HFF-Myc (cell line): ENCODE data around the gene TRIM14.
"Not testable (repeated sequence)": the region's sequence is repeated elsewhere in the genome, so short reads cannot be mapped to it uniquely, and the experiment has no call there.

Source experiments
- DNase-seq: peaks from one replicate; pipeline ENCODE4 v3.0.0-alpha.2; 2011; ENCODE audit warnings: low read depth; ENCODE audit errors: extremely low read depth
- H3K4me3 ChIP-seq: replicated peaks from 2 replicates; pipeline ENCODE4 v1.5.1; 2011; ENCODE audit warnings: low read depth, mild to moderate bottlenecking, control low read depth, low read length
- CTCF ChIP-seq: IDR thresholded peaks from 2 replicates; pipeline ENCODE4 v1.5.1; 2012; ENCODE audit warnings: mild to moderate bottlenecking, low read depth, low read length, control low read depth; ENCODE audit errors: missing control alignments

The TRIM14 gene

DNA sequence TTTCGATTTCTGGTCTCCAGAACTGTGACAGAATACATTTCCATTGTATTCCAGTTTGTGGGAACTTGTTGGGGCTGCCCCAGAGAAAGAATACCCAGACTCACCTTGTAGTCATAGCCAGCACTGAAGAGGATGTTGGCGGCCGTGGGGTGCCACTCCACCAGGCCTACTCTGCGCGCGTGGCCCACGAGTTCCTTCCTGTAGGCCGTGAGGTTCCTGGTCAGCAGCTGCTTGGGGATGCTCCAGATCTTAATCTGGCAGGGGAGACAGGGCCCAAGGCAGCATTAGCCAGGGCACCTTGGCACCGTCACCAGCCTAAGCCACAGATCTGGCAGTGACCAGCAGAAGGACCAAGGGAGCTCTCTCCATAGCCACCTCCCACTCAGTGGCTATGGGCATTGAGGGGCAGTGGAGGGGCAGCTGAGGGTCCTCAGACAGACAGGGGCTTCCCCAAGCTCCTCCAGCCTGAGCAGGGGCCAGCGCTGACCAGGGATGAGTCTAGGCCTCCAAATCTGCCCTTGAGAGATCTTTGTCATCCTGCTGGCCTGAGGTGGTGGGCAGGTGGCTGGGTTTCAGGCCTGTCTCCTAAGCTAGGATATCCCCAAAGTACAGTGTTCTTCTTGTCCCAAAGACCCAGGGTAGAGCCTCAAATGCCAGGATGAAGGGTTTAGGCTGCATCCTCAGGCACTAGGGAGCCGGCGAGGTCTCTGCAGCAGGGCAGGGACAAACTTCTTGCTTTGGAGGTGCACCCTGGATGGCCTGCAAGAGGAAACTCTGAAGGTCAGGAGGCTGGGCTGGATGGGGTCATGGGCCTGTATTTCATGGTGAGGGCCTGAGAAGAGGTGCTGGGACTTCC lies 15.9 kb upstream of the TRIM14 start:
- no peak for TF ChIP-seq CTCF
- H3K4me3 ChIP-seq: no peak overlapping the region
- DNase-seq: no peak

- no peak for DNase-seq
- H3K4me3 ChIP-seq: no peak overlapping the region
- no peak for TF ChIP-seq CTCF
Observed at GRCh38 chr9:98132806-98133631, 14.0 kb upstream of the TRIM14 start.

DNA sequence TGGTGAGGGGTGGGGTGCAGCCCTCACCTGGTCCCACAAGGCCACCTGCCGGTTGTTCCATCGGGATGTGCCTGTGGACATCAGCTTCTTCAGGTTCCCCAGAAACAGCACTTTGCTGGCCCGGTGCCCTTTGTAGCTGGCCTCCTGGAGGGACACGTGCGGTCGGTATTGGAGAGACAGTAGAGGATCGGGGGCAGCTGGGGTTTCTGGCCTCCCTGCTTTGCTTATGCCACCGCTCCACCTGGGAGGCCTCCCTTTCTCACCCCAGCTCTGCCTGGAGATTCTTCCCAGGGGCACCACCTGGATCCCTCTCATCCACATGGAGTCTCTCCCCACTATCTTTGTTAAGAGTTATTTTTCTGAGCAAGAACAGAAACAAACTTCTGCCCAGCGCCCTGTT lies 13.1 kb upstream of the TRIM14 start:
- TF ChIP-seq CTCF: no peak
- no peak overlapping the region for H3K4me3 ChIP-seq
- no peak for DNase-seq

- TF ChIP-seq CTCF: no peak
- no peak for DNase-seq
- no peak overlapping the region for H3K4me3 ChIP-seq
Observed at GRCh38 chr9:98130576-98131228, 11.7 kb upstream of the TRIM14 start.

DNA sequence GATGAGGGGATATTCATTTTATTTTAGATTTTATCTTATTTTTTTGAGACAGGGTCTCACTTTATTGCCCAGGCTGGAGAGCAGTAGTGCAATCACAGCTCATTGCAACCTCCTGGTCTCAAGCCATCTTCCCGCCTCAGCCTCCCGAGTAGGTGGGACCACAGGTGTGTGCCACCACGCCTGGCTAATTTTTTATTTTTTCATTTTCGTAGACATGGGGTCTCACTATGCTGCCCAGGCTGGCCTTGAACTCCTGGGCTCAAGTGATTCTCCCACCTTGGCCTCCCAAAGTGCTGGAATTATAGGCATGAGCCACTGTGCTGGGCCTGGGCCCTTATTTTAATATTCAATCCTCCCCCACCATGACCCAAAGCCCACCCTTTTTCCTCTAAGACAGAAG lies 11.0 kb upstream of the TRIM14 start:
- not testable (repeated sequence) for H3K4me3 ChIP-seq, DNase-seq

- DNase-seq: no peak
- no peak for TF ChIP-seq CTCF
- no peak overlapping the region for H3K4me3 ChIP-seq
Observed at GRCh38 chr9:98129451-98129881, 10.4 kb upstream of the TRIM14 start.

DNA sequence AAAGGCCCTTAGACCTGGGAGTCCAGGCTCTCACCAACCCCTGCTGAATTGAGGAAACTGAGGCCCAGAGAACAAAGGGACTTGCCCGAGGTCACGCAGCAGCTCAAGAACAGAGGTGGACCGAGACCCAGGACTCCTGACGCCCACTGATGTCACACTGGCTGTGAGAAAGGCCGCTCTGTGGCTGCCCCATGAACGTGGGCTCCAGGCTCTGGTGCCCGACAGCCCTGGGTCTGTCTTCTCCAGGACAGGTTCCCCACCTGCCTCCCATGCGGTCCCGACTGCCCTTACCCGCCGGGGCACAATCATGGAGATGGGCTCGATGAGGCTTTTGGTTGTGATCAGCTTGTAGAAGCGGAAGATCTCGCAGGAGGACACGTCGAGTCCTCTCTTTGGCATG lies 9.3 kb upstream of the TRIM14 start:
- no peak for TF ChIP-seq CTCF
- no peak for DNase-seq

More for the DNA sequence above, 9.3 kb upstream of the TRIM14 start:
- H3K4me3 ChIP-seq: no peak overlapping the region
